ENCODE results near the gene CRB2.
"Not testable (repeated sequence)": the region's sequence is repeated elsewhere in the genome, so short reads cannot be mapped to it uniquely, and the experiment has no call there.

Gene CRB2

GRCh38 chr9:123383512-123384170, 27.6 kb downstream of the CRB2 start:
- DNase-seq, result no peak

- no peak for DNase-seq
Measured at GRCh38 chr9:123387686-123388085, 31.7 kb downstream of the CRB2 start.

- no peak for DNase-seq
Measured at GRCh38 chr9:123389070-123389469, 33.1 kb downstream of the CRB2 start.

GRCh38 chr9:123389698-123390097, 33.7 kb downstream of the CRB2 start:
- DNase-seq, result no peak

GRCh38 chr9:123390337-123391135, 34.5 kb downstream of the CRB2 start:
- peak; percentile 80 for DNase-seq

- no peak for DNase-seq
Measured at GRCh38 chr9:123391233-123391632, 35.2 kb downstream of the CRB2 start.

- DNase-seq, result no peak
Measured at GRCh38 chr9:123391946-123392345, 35.9 kb downstream of the CRB2 start.

GRCh38 chr9:123392802-123393201, 36.8 kb downstream of the CRB2 start:
- no peak for DNase-seq

- no peak for DNase-seq
Measured at GRCh38 chr9:123394291-123395235, 38.6 kb downstream of the CRB2 start.

GRCh38 chr9:123395276-123395688, 39.3 kb downstream of the CRB2 start:
- peak; percentile 98 for DNase-seq

- DNase-seq, result no peak
Measured at GRCh38 chr9:123395689-123396511, 39.9 kb downstream of the CRB2 start.

GRCh38 chr9:123397975-123398374, 42.0 kb downstream of the CRB2 start:
- DNase-seq, result peak; percentile 96

- DNase-seq, result not testable (repeated sequence)
Measured at GRCh38 chr9:123398938-123399337, 42.9 kb downstream of the CRB2 start.

GRCh38 chr9:123399803-123400378, 43.9 kb downstream of the CRB2 start:
- DNase-seq, result no peak

GRCh38 chr9:123400926-123401503, 45.0 kb downstream of the CRB2 start:
- no peak for DNase-seq

GRCh38 chr9:123401879-123402513, 46.0 kb downstream of the CRB2 start:
- peak; percentile 8 for DNase-seq

GRCh38 chr9:123402981-123403509, 47.0 kb downstream of the CRB2 start:
- no peak for DNase-seq

GRCh38 chr9:123406016-123406415, 50.0 kb downstream of the CRB2 start:
- DNase-seq, result no peak

- no peak for DNase-seq
Measured at GRCh38 chr9:123406691-123407216, 50.8 kb downstream of the CRB2 start.

GRCh38 chr9:123407217-123407851, 51.3 kb downstream of the CRB2 start:
- no peak for DNase-seq
